Upper lobe of left lung (tissue), 4 donors: ENCODE data around the gene SAMD1.

Source experiments
- EP300 ChIP-seq, 4 donors: sonication (generic); formaldehyde crosslinking; IDR thresholded peaks; one replicate each; pipeline ENCODE4 v1.5.1; 2017; ENCODE audit warnings: antibody characterized with exemption in 4 of 4, control low read depth in 2 of 4
- POLR2A ChIP-seq, 4 donors: fragments of 450-650 bp; IDR thresholded peaks; one replicate each; pipeline ENCODE4 v1.5.1; 2016 to 2017; ENCODE audit warnings: antibody characterized with exemption in 4 of 4, mild to moderate bottlenecking in 2 of 4
- POLR2AphosphoS5 ChIP-seq, 2 donors: sonication (generic); formaldehyde crosslinking; IDR thresholded peaks; one replicate each; pipeline ENCODE4 v1.5.1; 2017; ENCODE audit warnings: antibody characterized with exemption in 2 of 2
- TF ChIP-seq, protein P1 (sequence below), 6 experiments: fragments of 450-650 bp in 4 of 6; fragments of 200-600 bp in 2 of 6; sonication (generic) in 2 of 6; IDR thresholded peaks; one replicate each; pipeline ENCODE4 v1.5.1; 2016 to 2019; ENCODE audit warnings: antibody characterized with exemption in 6 of 6

DNA sequence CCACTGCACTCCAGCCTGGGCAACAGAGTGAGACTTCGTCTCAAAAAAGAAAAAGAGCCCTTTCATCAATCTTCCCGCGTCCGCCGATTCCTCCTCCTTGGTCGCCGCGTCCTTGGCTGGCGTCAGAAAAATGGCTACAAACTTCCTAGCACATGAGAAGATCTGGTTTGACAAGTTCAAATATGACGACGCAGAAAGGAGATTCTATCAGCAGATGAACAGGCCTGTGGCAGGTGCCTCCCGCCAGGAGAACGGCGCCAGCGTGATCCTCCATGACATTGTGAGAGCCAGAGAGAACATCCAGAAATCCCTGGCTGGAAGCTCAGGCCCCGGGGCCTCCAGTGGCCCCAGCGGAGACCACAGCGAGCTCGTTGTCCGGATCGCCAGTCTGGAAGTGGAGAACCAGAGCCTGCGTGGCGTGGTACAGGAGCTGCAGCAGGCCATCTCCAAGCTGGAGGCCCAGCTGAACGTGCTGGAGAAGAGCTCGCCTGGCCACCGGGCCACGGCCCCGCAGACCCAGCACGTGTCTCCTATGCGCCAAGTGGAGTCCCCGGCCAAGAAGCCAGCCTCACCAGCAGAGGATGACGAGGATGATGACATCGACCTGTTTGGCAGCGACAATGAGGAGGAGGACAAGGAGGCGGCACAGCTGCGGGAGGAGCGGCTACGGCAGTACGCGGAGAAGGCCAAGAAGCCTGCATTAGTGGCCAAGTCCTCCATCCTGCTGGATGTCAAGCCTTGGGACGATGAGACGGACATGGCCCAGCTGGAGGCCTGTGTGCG is 20.1 kb downstream of the SAMD1 start:
- TF ChIP-seq, protein P1, sequence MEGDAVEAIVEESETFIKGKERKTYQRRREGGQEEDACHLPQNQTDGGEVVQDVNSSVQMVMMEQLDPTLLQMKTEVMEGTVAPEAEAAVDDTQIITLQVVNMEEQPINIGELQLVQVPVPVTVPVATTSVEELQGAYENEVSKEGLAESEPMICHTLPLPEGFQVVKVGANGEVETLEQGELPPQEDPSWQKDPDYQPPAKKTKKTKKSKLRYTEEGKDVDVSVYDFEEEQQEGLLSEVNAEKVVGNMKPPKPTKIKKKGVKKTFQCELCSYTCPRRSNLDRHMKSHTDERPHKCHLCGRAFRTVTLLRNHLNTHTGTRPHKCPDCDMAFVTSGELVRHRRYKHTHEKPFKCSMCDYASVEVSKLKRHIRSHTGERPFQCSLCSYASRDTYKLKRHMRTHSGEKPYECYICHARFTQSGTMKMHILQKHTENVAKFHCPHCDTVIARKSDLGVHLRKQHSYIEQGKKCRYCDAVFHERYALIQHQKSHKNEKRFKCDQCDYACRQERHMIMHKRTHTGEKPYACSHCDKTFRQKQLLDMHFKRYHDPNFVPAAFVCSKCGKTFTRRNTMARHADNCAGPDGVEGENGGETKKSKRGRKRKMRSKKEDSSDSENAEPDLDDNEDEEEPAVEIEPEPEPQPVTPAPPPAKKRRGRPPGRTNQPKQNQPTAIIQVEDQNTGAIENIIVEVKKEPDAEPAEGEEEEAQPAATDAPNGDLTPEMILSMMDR (IDR thresholded peaks at IDR 0.05): no peak
- no peak for TF ChIP-seq POLR2A (IDR thresholded peaks at IDR 0.05)
- TF ChIP-seq EP300 (IDR thresholded peaks at IDR 0.05): no peak
- no peak for TF ChIP-seq POLR2AphosphoS5 (IDR thresholded peaks at IDR 0.05)
